Measurements from ENCODE around the gene ALK.

GRCh38 chr2:29578084-29578598, 343.2 kb downstream of the ALK start:
- no peak for TF ChIP-seq CTCF (IDR thresholded peaks at IDR 0.05)
- TF ChIP-seq EZH2 (IDR thresholded peaks at IDR 0.05; ENCODE audit: borderline replicate concordance, insufficient read depth, low read depth, low read length, poor library complexity, severe bottlenecking) = no peak
